Neural cell (in vitro differentiated cells): ENCODE data around the gene CEP85.

Experiments
- EP300 ChIP-seq: fragments of 450-650 bp; conservative IDR thresholded peaks from 2 replicates; pipeline ENCODE4 v1.6.1; 2014; ENCODE audit warnings: antibody characterized with exemption, mild to moderate bottlenecking, moderate library complexity; ENCODE audit not compliant: poor library complexity, severe bottlenecking
- EZH2 ChIP-seq: fragments of 200-600, 300-800 bp; shearing (Covaris generic), sonication (generic); IDR thresholded peaks from 2 replicates; pipeline ENCODE4 v1.6.1; 2014; ENCODE audit warnings: antibody characterized with exemption, low read length, borderline replicate concordance, mild to moderate bottlenecking; ENCODE audit not compliant: insufficient read depth, poor library complexity, severe bottlenecking
- POLR2AphosphoS5 ChIP-seq: IDR thresholded peaks from 2 replicates; pipeline ENCODE4 v1.6.1; 2012
- RAD21 ChIP-seq: fragments of 450-650 bp; conservative IDR thresholded peaks from 2 replicates; pipeline ENCODE4 v1.6.1; 2014; ENCODE audit warnings: antibody characterized with exemption, mild to moderate bottlenecking, moderate library complexity
- SMC3 ChIP-seq: fragments of 450-650 bp; conservative IDR thresholded peaks from 2 replicates; pipeline ENCODE4 v1.6.1; 2014; ENCODE audit warnings: antibody characterized with exemption, mild to moderate bottlenecking, moderate library complexity; ENCODE audit not compliant: poor library complexity
- TAF1 ChIP-seq: IDR thresholded peaks from 2 replicates; pipeline ENCODE4 v1.6.1; 2012; ENCODE audit warnings: low read depth
- TF ChIP-seq, protein P1 (sequence below): fragments of 450-650 bp; IDR thresholded peaks from 2 replicates; pipeline ENCODE4 v1.5.1; 2014; ENCODE audit warnings: antibody characterized with exemption, mild to moderate bottlenecking, moderate library complexity; ENCODE audit not compliant: poor library complexity, severe bottlenecking
- TF ChIP-seq, protein P2 (sequence below): IDR thresholded peaks from 2 replicates; pipeline ENCODE4 v1.6.1; 2012; ENCODE audit warnings: borderline replicate concordance

DNA sequence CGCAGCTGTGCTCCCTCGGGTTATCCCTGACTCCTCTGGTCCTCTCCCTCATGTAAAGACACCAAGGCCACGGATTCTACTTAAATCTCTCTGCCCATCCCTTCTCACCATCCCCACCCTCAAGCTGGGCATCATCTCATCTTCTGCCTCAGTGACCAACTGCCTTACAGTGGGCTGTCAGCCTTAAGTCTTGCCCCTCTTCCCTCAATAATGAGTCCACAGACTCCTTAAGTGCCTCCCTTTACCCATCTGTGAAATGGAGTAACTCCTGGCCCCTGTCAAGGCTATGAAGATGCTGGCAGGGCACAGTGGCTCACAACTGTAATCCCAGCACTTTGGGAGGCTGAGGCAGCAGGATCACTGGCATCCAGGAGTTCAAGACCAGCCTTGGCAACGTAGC lies 57.9 kb downstream of the CEP85 start:
- TF ChIP-seq RAD21 (no peak), EP300 (no peak), TAF1 (no peak), POLR2AphosphoS5 (no peak), EZH2 (no peak), SMC3 (no peak)
- TF ChIP-seq, protein P1, sequence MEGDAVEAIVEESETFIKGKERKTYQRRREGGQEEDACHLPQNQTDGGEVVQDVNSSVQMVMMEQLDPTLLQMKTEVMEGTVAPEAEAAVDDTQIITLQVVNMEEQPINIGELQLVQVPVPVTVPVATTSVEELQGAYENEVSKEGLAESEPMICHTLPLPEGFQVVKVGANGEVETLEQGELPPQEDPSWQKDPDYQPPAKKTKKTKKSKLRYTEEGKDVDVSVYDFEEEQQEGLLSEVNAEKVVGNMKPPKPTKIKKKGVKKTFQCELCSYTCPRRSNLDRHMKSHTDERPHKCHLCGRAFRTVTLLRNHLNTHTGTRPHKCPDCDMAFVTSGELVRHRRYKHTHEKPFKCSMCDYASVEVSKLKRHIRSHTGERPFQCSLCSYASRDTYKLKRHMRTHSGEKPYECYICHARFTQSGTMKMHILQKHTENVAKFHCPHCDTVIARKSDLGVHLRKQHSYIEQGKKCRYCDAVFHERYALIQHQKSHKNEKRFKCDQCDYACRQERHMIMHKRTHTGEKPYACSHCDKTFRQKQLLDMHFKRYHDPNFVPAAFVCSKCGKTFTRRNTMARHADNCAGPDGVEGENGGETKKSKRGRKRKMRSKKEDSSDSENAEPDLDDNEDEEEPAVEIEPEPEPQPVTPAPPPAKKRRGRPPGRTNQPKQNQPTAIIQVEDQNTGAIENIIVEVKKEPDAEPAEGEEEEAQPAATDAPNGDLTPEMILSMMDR: no peak
- TF ChIP-seq, protein P2, sequence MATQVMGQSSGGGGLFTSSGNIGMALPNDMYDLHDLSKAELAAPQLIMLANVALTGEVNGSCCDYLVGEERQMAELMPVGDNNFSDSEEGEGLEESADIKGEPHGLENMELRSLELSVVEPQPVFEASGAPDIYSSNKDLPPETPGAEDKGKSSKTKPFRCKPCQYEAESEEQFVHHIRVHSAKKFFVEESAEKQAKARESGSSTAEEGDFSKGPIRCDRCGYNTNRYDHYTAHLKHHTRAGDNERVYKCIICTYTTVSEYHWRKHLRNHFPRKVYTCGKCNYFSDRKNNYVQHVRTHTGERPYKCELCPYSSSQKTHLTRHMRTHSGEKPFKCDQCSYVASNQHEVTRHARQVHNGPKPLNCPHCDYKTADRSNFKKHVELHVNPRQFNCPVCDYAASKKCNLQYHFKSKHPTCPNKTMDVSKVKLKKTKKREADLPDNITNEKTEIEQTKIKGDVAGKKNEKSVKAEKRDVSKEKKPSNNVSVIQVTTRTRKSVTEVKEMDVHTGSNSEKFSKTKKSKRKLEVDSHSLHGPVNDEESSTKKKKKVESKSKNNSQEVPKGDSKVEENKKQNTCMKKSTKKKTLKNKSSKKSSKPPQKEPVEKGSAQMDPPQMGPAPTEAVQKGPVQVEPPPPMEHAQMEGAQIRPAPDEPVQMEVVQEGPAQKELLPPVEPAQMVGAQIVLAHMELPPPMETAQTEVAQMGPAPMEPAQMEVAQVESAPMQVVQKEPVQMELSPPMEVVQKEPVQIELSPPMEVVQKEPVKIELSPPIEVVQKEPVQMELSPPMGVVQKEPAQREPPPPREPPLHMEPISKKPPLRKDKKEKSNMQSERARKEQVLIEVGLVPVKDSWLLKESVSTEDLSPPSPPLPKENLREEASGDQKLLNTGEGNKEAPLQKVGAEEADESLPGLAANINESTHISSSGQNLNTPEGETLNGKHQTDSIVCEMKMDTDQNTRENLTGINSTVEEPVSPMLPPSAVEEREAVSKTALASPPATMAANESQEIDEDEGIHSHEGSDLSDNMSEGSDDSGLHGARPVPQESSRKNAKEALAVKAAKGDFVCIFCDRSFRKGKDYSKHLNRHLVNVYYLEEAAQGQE: no peak
